Muscle of arm (tissue), 12 donors: ENCODE results near the gene EPN2. TPM values are rescaled to one million over a fixed set of nuclear protein-coding genes. Genes with fewer than 3 reads are reported as not detected.

Source experiments
- DNase-seq: peaks from one replicate; pipeline ENCODE4 v3.0.0-alpha.2; 2013
- polyA plus RNA-seq, 12 donors: library from polyadenylated mRNA; unstranded; fragments of 120-200 nt; gene quantifications; one replicate each; pipeline ENCODE4 v1.2.1, GENCODE V29; 2013; ENCODE audit not compliant: insufficient read length in 12 of 12

EPN2 gene
- polyA plus RNA-seq, 12 donors, result 20.8 to 78.2 (median 27.3) TPM; not detected in 1

- DNase-seq, result no peak
These were observed 124.7 kb downstream of the EPN2 start for GRCh38 chr17:19361944-19362276.

GRCh38 chr17:19362277-19363113 is 125.3 kb downstream of the EPN2 start, which contains the start of gene B9D1:
TSS of gene B9D1 (minus strand) at chr17:19362723. CDS start at chr17:19362569, 154 bp downstream.
- DNase-seq, result peak; percentile 97

GRCh38 chr17:19363114-19363438 is 125.9 kb downstream of the EPN2 start:
- DNase-seq, result no peak

GRCh38 chr17:19363460-19364035 is 126.4 kb downstream of the EPN2 start:
- DNase-seq, result no peak

- no peak for DNase-seq
These were observed 127.7 kb downstream of the EPN2 start for GRCh38 chr17:19364699-19365498.

- no peak for DNase-seq
These were observed 128.3 kb downstream of the EPN2 start for GRCh38 chr17:19365499-19365817.

GRCh38 chr17:19365833-19366636 is 128.9 kb downstream of the EPN2 start:
- DNase-seq, result no peak

GRCh38 chr17:19366637-19366972 is 129.4 kb downstream of the EPN2 start:
- DNase-seq, result no peak

- no peak for DNase-seq
These were observed 131.1 kb downstream of the EPN2 start for GRCh38 chr17:19368229-19368628.

- DNase-seq, result no peak
These were observed 132.1 kb downstream of the EPN2 start for GRCh38 chr17:19369107-19369778.

- DNase-seq, result no peak
These were observed 132.8 kb downstream of the EPN2 start for GRCh38 chr17:19369846-19370492.

- DNase-seq, result no peak
These were observed 133.4 kb downstream of the EPN2 start for GRCh38 chr17:19370493-19370960.

GRCh38 chr17:19371259-19372010 is 134.3 kb downstream of the EPN2 start:
- no peak for DNase-seq

GRCh38 chr17:19372011-19372370 is 134.8 kb downstream of the EPN2 start:
- no peak for DNase-seq

GRCh38 chr17:19372439-19372838 is 135.3 kb downstream of the EPN2 start:
- DNase-seq, result no peak

- DNase-seq, result no peak
These were observed 135.8 kb downstream of the EPN2 start for GRCh38 chr17:19372866-19373504.

GRCh38 chr17:19374136-19374535 is 137.0 kb downstream of the EPN2 start:
- no peak for DNase-seq

- no peak for DNase-seq
These were observed 138.6 kb downstream of the EPN2 start for GRCh38 chr17:19375732-19376131.

GRCh38 chr17:19376811-19377210 is 139.6 kb downstream of the EPN2 start:
- no peak for DNase-seq
